GM19099 (cell line): ENCODE data around the gene CD4.

Experiments
- POLR2A ChIP-seq: IDR thresholded peaks from 3 replicates; pipeline ENCODE4 v1.6.1; 2011; ENCODE audit warnings: low read depth; ENCODE audit not compliant: insufficient read length; ENCODE audit errors: extremely low read depth

Gene CD4

DNA sequence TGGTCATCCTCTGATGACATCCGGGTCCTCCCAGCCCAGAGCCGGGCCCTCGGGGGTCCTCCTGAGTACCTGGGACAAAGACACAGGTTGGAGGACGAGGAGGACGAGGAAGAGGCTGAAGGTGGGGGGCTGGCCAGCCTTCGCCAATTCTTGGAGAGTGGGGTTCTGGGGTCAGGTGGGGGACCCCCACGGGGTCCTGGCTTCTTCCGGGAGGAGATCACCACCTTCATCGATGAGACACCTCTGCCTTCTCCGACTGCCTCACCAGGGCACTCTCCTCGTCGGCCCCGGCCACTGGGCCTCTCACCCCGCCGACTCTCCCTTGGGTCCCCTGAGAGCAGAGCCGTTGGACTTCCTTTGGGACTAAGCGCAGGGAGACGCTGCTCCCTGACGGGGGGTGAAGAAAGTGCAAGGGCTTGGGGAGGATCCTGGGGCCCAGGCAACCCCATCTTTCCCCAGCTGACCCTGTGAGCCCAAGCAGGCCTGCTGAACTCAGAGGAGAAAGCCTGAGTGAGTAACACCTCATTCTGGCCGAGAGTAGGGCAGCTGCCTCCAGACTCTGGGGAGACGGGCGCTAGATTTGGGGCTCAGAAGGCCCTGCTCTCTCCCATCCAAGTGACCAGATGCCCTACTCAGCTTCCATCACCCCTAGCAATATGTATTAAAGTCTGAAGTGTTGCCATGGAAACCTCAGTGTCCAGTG, 37.6 kb downstream of the CD4 start:
- TF ChIP-seq POLR2A, result no peak

DNA sequence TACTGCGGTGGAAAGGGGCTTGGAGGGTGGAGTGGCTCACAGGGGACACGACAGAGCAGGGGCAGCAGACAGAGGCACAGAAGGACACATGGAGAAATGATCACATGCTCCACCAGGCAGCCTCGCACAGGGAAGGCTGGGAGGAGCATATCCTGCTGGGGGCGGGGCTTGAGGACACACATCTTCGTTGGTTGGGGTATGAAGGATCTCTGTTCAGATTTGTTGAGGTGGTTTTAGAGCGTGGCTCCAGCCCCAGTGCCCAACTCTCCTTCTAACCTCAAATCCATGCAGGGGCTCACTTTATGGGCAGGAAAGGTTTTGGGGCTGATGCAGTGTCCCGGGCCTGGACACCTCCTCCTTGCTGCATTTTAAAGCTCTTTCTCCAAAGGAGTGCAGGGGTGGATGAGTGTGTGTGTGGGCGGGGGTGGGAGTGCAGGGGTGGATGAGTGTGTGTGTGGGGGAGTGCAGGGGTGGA, 38.1 kb downstream of the CD4 start:
- TF ChIP-seq POLR2A, result no peak

DNA sequence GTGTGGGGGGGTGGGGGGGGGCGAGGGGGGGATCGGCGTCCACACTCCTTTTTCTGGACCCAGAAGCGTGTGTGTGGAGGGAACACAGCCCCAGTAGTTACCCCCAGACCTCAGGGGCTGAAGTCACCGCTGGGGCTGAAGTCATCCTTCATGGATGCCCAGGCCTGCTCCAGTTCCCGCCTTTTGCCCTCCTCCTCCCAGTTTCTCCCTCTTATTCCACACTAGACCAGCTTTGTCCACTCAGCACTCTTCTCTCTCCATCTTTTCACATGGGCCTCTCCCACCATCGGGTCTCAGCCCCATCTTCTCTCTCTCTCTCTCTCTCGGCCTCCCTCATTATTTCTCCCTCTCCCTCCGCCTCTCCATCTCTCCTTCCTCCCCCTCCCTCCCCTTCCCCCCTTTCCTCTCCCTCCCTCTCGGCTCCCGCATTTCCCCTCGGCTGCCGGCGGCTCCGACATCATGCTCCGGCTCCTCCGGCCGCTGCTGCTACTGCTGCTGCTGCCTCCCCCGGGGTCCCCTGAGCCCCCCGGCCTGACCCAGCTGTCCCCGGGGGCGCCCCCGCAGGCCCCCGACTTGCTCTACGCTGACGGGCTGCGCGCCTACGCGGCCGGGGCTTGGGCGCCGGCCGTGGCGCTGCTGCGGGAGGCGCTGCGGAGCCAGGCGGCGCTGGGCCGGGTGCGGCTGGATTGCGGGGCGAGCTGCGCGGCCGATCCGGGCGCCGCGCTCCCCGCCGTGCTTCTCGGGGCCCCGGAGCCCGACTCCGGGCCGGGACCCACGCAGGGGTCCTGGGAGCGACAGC, 38.9 kb downstream of the CD4 start, which contains the start of gene P3H3:
P3H3 (plus strand) TSS at position 426 of the 799 bp plus-strand sequence; CDS start at position 460, 34 bp downstream.
- TF ChIP-seq POLR2A, result no peak

DNA sequence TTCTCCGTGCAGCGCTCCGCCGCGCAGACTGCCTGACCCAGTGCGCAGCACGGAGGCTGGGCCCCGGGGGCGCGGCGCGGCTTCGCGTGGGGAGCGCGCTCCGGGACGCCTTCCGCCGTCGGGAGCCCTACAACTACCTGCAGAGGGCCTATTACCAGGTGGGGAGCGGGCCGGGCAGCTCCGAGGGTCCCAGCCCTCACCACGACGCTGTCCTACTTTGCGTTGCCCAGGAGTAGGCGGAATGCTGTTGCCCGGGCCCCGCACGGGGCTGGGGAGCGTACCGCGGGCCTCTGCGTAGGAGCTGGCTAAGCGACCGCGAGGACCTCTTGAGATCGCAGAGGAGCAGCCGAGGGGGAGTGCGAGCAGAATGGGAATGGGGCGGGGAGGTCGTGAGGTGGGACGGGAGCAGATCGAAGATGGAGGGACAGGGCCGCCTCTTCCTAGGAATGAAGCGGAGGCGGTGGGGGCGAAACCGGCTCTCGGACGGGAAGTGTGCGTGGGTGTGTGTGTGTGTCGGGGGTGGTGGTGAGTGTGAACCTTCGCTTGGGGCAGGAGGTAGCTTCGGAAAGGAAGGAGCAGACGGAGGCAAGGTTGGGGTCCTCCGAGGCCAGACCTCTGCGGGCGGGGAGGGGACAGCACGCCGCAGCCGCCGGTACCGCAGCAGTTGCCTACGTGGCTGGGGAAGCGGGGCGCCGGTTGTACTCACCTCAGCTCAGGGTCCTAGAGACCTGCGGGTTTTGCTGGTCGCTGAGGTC, 39.6 kb downstream of the CD4 start:
- no peak for TF ChIP-seq POLR2A

DNA sequence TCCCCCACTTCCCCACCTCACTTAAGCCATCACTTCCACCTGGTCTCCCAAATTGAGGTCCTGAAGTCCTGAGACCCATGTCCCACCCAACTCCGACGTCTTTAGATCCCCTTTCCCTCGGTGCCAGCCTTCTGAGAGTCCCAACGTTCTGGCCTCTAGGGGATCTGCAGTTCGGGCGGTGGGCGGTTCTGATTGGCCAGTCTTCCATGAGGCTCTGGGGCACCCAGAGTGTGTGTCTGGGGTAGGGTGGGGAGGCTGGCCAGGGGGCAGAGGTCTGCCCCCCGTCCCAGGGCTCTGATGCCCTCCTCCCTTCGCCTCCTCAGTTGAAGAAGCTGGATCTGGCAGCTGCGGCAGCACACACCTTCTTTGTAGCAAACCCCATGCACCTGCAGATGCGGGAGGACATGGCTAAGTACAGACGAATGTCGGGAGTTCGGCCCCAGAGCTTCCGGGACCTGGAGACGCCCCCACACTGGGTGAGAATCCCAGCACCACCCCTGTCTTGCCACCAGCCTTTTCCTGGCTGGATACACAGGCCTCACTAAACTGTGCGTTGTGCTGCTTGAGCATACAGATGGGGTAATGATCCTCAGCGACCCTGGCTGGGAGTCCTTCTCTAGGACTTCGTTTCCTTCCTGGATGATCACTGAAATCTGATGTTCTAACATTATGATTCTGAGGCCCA, 40.4 kb downstream of the CD4 start:
- no peak for TF ChIP-seq POLR2A

DNA sequence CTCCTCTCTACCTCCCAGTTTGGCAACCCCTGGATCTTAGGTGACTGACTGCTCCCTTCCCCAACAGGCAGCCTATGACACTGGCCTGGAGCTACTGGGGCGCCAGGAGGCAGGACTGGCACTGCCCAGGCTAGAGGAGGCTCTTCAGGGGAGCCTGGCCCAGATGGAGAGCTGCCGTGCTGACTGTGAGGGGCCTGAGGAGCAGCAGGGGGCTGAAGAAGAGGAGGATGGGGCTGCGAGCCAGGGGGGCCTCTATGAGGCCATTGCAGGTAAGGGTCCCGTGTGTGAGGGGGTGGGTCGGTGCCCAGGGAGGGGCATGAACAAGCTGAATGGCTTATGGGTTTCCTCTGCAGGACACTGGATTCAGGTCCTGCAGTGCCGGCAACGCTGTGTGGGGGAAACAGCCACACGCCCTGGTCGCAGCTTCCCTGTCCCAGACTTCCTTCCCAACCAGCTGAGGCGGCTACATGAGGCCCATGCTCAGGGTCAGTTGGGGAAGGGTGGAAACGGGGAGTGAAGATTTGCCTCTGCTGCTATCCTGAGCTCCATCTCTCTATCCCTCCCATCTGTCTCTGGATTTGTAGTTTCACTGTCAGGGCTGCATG, 41.1 kb downstream of the CD4 start:
- TF ChIP-seq POLR2A, result no peak

DNA sequence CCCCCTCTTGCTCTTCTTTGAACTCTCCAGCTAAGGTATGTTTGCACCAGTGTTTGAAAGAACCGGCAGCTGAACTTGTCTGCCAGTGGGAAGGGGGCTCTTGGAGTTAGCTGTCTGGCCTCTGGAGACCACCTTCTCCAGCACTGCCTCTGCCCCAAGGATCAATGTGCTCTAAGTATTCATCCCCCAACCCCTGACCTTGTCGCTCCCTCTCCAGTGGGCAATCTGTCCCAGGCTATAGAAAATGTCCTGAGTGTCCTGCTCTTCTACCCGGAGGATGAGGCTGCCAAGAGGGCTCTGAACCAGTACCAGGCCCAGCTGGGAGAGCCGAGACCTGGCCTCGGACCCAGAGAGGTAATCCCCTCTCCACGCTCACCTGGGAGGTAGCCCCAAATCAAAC, 41.7 kb downstream of the CD4 start:
- no peak for TF ChIP-seq POLR2A

DNA sequence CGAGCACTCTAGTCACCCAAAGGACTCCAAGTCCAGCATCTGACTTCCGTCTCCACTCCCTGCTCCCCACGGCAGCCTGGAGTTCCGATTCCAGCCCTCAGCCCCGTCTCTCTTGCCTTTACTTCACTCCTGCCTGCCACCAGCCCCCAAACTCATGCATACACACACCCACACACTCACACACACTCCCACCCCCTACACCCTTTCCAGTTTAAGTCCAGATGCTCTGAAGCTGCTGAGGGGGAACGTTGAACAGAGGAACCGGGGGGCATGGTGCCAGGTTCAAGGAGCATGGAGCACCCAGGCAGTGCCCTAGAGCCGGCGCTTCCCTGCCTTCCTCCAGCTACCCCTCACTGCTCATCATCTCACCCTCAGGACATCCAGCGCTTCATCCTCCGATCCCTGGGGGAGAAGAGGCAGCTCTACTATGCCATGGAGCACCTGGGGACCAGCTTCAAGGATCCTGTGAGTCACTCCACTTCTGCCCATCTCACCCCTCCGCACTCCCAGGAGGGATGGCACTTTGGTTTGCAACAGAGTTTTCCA, 42.2 kb downstream of the CD4 start:
- no peak for TF ChIP-seq POLR2A

DNA sequence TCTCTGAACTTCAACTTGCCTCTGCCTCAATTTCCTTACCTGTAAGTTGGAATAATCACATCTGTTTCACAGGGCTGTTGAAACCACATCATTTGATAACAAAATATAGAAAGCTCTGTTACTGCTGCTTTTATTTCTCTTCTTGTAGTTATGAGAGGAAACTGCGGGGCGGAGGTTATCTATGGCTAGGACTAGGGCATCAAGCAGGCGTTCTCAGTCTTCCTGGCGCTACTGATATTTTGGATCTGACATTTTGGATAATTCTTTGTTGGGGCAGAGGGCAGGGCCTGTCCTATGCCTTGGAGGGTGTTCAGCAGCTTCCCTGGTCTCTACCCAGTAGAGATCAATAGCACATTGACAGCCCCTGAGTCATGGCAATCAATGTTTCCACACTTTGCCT, 42.8 kb downstream of the CD4 start:
- TF ChIP-seq POLR2A, result no peak

DNA sequence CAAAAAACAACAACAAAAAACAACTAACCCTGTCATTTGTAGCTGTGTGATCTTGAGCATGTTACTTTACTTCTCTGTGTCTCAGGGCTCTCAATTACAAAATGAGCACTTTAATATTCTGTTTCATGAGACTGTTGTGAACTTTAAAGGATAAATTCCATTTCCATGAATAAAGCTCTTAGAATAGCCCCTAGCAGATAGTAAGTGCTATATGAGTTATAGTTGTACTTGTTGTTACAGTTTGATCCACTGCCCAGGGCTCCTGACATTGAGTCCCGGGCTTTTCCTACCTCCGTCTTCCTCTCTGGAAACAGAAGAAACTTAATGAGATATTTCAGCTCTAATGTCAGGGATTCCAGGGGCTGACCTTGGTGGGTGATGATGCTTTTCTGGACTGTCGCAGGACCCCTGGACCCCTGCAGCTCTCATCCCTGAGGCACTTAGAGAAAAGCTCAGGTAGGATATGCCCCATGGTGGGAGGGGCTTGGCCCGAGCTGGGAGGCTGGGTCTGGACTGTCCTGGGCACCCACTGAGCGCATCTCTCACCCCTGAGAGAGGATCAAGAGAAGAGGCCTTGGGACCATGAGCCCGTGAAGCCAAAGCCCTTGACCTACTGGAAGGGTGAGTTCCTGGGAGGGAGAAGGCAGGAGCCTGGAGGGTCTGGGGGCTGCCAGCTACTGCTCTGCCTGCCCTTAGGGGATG, 44.0 kb downstream of the CD4 start:
- no peak for TF ChIP-seq POLR2A

DNA sequence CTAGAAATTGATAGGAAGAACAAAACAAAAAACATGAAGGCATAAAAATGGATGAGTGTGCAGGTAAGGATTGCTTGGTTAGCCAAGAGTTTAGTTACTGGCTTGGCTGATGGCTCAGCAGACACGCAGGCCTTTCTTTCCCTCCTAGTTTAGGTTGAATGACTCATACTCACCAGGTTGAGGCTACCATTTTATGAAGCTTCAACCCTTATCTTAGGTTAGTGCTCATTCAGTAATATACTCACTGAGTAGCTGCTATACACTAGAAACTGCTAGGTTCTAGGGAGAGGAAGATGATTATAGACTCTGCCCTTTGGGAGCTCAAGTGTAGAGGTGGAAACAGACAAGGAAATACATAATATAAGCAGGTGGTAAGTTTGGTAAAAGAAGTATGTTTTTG, 44.9 kb downstream of the CD4 start:
- no peak for TF ChIP-seq POLR2A

DNA sequence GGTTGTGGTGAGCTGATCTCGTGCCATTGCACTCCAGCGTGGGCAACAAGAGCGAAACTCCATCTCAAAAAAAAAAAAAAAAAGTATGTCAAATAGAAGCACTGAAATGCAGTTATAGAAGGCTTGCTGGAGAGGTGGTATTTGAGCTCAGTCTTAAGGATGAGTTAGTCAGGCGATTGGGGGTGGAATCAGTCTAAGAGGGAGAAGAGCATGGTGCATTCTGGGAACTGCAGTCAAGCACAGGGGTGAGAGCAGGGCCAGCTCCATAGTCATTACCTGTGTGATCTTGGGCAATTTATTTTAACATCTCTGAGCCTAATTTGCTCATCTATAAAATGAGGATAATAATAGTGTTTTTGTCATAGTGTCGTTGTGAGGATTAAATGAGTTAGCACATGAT, 45.5 kb downstream of the CD4 start:
- no peak for TF ChIP-seq POLR2A

DNA sequence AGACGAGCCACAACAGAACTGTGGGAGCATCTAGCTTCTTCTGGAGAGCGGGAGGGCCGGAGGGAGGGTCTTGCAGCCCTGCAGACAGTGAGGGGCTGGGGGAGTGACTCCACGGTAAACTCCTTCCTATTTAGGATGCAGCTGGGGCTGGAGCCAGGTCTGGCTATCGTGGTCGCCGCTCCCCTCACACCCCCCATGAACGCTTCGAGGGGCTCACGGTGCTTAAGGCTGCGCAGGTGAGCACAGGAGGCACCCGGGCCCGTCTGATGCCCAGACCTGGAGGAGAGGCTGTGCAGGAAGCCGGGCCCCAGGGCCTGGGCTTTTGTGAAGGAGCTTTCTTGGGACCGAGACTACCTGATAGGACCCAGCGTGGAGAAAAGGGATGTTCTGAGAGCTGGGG, 47.5 kb downstream of the CD4 start:
- TF ChIP-seq POLR2A, result no peak
